IPS DF 19.7 (cell line): ENCODE results near the gene SLC25A41.
A peak's percentile ranks its signal among the peaks of the same experiment; 100 is the strongest.
"Not testable (repeated sequence)": the region's sequence is repeated elsewhere in the genome, so short reads cannot be mapped to it uniquely, and the experiment has no call there.

Source experiments
- DNase-seq: peaks from one replicate; pipeline ENCODE4 v3.0.0-alpha.2; 2013; ENCODE audit warnings: low read depth, low spot score

SLC25A41 gene

DNA sequence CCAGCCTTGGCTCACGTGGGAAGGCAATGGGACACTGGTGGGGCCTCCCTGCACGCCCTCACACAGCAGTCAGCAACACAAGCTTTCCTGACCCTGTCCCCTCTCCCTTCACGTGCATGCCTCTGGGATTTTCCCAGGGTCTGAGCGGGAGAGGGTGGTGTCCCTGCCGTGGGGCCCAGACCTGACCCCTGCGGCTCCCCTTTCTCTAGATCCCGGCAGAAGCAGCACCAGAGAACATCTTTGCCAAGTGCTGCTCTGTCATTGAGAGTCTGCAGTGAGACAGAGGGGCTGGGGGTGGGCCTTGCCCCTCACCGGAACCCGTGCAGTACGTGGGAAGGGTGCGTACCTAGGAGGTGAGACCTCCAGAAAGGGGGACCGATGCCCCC, 21.5 kb downstream of the SLC25A41 start:
- DNase-seq = no peak

DNA sequence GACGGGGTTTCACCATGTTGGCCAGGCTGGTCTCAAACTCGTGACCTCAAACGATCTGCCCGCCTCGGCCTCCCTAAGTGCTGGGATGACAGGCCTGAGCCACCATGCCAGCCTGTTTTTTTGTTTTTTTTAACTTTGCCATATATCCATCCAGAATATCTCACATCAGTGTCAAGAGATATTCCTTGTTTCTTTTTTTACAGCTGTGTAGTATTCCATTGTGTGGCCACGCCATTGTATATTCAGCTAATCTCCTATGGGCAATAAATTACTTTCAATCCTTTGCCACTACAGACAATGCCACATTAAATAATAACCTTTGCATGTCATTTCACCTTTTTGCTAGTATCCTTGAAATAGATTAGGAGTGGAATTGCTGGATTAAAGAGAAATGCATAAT, 24.2 kb downstream of the SLC25A41 start:
- DNase-seq = no peak

GRCh38 chr19:6406401-6406800, 27.2 kb downstream of the SLC25A41 start:
- no peak for DNase-seq

DNA sequence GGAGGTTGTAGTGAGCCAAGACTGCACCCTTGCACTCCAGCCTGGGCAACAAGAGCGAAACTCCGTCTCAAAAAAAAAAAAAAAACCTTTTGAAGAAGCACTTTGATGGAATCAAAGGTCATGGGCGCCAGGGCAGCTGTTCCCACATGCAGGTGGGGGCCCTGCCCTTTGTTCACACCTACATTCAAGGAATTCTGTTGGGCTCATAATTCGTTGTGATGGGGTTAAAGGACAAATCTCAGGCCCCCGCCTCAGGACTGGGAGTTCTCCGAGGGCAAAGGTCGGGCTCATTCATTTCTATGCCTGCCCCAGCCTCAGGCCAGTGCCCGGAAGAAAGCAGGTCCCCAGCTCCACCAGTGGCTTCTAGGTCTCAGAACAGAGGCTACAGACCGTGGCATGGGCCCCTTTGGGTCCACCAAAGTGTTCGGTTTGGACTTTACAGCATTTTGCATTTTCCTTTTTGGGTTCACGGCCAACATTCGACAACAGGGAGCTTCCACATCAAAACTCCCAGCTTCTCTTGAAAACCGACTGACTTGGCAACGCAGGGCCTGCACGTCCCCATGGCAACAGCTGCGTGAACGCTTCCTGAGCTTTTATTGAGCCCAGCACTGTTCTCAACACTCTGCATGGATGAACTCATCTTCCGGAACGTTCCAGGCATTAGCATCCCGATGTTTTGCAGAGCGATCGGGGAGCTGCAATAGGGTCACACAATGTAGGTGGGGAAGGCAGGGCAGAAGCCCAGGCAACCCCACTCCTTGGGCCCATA, 30.5 kb downstream of the SLC25A41 start:
- DNase-seq = no peak

- no peak for DNase-seq
These were observed 31.5 kb downstream of the SLC25A41 start for GRCh38 chr19:6402058-6402457.

DNA sequence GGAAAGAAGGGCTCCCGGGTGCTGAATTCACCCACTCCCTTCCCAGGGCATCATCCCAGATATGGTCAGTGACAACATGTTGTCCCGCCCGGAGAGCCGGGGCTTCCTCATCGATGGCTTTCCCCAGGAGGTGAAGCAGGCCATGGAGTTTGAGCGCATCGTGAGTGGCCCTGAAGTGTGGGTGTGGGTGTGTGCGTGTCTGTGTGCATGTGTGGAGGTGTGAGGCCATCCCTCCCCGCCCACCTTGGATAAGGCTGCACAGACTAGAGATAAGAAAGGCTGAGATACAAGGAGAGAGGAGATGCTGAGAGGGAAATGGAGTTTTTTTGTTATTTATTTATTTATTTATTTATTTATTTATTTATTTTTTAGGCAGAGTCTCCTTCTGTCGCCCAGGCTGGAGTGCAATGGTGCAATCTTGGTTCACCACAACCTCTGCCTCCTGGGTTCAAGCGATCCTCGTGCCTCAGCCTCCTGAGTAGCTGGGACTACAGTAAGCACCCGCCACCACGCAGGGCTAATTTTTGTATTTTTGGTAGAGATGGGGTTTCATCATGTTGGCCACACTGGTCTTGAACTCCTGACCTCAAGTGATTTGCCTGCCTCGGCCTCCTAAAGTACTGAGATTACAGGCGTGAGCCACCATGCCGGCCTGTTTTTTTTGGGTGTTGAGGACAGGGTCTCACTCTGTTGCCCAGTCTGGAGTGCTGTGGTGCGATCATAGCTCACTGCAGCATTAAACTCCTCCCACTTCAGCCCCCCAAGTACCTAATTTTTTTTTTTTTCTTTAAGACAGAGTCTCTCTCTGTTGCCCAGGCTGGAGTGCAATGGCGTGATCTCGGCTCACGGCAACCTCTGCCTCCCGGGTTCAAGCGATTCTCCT, 33.3 kb downstream of the SLC25A41 start:
- not testable (repeated sequence) for DNase-seq

DNA sequence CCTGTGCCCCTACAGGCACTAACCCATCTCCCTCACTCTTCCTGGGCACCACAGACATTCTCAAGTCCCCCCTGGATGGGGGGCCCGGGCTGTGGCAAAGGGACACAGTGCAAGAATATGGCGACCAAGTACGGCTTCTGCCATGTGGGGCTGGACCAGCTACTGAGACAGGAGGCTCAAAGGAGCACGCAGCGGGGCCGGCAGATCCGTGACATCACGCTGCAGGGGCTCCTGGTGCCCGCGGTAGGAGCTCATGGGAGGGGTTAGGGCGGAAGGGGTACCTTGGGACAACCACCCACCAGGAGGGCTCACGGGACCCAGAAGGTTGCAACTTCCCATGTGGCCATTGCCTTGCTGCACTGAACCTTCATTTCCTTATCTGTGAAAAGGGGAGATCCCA, 37.3 kb downstream of the SLC25A41 start:
- DNase-seq = no peak

- DNase-seq = peak; percentile 25
These were observed 38.7 kb downstream of the SLC25A41 start for GRCh38 chr19:6394831-6395230.

- no peak for DNase-seq
These were observed 39.6 kb downstream of the SLC25A41 start for GRCh38 chr19:6393983-6394412.

DNA sequence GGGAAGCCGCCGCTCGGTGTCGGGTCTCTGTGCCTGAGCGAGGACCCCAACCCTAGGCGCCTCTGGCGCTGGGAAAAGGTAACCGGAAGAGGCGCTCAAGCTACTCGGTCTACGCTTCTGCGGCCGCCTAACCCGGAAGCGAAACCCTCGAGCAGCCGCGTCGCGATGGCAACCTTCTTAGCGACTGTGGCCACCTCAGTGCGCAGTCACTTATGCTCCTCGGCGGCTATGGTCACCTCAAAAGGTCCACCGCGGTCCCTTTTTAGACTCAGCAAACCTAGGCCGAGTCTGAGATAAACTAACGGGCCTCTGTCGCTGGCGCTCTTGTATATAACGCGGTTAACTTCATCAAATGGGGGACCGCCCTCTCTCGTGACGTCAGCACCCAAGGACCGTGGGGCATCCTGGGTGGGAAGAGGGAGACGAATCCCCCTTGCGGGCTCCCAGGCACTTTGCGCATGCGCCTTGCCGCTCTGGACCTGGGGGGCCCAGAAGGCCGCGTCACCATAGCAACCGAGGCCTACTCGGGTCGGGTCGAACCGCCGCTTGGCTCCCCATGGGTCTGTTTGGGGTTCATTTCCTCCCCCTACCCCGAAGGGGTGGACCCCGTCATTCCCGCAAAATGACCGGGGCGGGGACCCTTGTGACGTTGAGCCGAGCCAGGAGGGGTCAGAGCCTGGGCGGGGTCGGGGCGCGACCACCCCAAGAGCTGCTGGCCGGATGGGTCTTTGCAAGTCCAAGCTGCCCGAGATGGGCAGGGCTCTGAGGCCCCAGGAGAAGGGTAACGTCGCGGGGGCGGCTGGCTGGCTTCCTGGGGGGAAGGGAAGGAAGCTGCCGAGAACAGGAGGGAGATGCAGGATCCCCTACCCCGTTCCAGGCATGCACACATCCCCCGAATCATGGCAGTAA, 40.2 kb downstream of the SLC25A41 start, which contains the start of gene GTF2F1:
Gene GTF2F1, minus strand, starts transcription at position 91 of the 909 bp plus-strand sequence. CDS start 169 bp downstream, outside the sequence.
- peak; percentile 78 for DNase-seq

DNA sequence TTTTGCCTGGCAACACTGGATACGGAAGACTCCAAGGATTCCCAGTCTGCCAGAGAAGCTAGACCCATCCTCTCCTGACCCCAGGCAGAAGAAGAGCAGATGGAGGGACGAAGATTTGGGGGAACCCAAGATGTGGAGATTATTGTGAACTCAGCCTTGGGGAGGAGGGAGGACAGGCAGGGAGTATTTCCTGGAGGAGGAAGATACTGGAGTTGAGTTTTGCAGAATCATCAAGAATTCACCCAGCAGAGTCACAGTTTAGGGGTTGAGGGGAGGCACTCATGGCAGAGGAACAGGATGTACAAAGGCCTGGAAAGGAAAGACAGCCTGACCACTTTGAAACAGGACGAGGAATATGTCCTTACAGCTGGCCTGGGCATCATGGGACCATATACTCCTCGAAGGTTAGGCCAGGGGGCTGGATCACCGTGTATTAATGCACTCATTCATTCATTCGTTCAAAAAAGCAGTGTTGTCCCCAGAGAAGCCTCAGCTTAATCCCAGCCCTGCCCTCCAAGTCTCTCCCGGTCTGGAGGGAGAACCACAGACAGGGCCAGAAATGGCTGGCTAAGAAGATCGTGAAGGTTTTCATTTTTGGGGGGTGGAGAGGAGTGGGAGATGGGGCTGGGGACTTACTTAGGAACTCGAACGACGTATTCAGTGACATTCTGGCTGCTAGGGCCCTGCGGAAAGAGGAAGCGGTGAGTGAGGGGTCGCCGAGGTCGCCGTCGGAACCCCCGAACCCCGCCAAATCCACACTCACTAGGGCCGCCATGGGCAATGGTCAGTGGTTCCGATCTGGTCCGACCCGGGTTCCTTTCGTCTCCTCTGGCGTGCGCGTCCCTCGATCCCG, 41.1 kb downstream of the SLC25A41 start:
- no peak for DNase-seq

- DNase-seq = no peak
These were observed 46.2 kb downstream of the SLC25A41 start for GRCh38 chr19:6387372-6387771.

DNA sequence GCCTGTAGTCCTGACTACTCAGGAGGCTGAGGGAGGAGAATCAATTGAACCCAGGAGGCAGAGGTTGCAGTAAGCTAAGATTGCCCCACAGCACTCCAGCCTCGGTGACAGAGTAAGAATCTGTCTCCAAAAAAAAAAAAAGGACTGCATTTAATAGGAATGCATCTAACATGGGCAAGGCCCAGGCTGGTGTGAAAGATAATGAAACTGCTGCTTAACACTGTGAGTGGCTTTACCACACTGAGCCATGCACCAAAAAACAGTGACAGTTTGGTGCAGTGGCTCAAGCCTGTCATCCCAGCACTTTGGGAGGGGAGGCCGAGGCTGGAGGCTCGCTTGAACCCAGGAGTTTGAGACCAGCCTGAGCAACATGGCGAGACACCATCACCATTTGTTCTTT, 49.2 kb downstream of the SLC25A41 start:
- DNase-seq = no peak

- no peak for DNase-seq
These were observed 50.4 kb downstream of the SLC25A41 start for GRCh38 chr19:6383188-6383587.

DNA sequence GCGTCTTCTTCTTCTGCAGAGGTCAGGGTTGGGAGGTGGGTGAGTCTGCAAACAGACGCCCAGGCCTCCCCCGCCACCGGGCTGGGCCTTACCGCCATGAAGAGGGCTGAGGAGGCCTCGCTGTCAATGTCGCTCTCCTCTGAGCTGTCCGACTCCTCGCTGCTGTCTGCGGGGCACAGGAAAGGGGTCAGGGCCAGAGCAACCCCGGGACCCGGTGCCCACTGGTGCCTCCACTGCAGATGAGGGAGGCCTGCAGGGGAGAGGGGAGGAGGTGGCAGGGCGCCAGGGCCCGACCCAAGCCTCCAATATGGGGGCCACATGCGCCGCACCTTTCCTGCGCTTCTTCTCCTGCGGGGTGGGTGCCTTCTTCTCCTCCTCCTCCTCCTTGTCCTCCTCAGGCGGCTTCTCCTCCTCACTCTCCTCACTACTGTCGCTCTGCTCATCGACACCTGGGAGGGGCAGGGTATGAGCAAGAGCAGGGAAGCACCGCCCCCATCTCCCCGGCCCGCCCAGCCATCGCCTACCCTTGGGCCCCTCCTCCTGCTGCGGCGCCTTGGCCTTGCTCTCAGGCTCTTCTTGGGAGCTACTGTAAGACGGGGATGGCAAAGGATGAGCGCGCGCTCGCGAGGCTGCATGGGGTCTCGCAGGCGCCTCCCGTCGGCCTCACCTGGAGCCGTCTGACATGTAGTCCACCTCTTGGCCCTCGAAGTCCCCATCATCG, 52.4 kb downstream of the SLC25A41 start:
- no peak for DNase-seq

GRCh38 chr19:6379744-6380143, 53.8 kb downstream of the SLC25A41 start:
- no peak for DNase-seq

GRCh38 chr19:6378486-6378885, 55.1 kb downstream of the SLC25A41 start:
- DNase-seq = no peak

- no peak for DNase-seq
These were observed 55.5 kb downstream of the SLC25A41 start for GRCh38 chr19:6378041-6378440.

- DNase-seq = no peak
These were observed 56.9 kb downstream of the SLC25A41 start for GRCh38 chr19:6376512-6377190.
